Spleen (tissue), 11 donors: ENCODE measurements around the gene KRTAP2-4. TPM values are rescaled to one million over a fixed set of nuclear protein-coding genes. Genes with fewer than 3 reads are reported as not detected.

Source experiments
- DNase-seq: peaks from one replicate; pipeline ENCODE4 v3.0.0-alpha.2; 2020
- H3K27ac ChIP-seq, 8 donors: fragments of 200-600 bp; sonication (generic) in 7 of 8; 1 replicate in 4 of 8; 2 replicates in 4 of 8; pipeline versions ENCODE4 v1.5.0 to v1.8.0; 2016 to 2021; ENCODE audit warnings: inconsistent platforms in 4 of 8, mild to moderate bottlenecking in 4 of 8, moderate library complexity in 1 of 8
- H3K27me3 ChIP-seq, 7 donors: fragments of 200-600 bp; sonication (generic) in 6 of 7; replicated peaks in 1 of 7; 1 replicate in 4 of 7; 2 replicates in 3 of 7; pipeline versions ENCODE4 v1.5.0 to v1.8.0; 2016 to 2021; ENCODE audit warnings: inconsistent platforms in 3 of 7, mild to moderate bottlenecking in 1 of 7
- H3K36me3 ChIP-seq, 6 donors: fragments of 200-600 bp; sonication (generic) in 5 of 6; 1 replicate in 4 of 6; 2 replicates in 2 of 6; pipeline versions ENCODE4 v1.5.0 to v1.8.0; 2016 to 2021; ENCODE audit warnings: inconsistent platforms in 2 of 6
- H3K4me1 ChIP-seq, 6 donors: fragments of 200-600 bp; sonication (generic) in 5 of 6; 1 replicate in 3 of 6; 2 replicates in 3 of 6; pipeline versions ENCODE4 v1.5.0 to v1.8.0; 2016 to 2021; ENCODE audit warnings: inconsistent platforms in 3 of 6
- H3K4me3 ChIP-seq, 8 donors: fragments of 200-600 bp; sonication (generic) in 7 of 8; 1 replicate in 4 of 8; 2 replicates in 4 of 8; pipeline versions ENCODE4 v1.5.0 to v1.8.0; 2016 to 2021; ENCODE audit warnings: inconsistent platforms in 4 of 8, mild to moderate bottlenecking in 4 of 8, moderate library complexity in 2 of 8
- H3K9me3 ChIP-seq, 8 donors: fragments of 200-600 bp; sonication (generic) in 7 of 8; 1 replicate in 4 of 8; 2 replicates in 4 of 8; pipeline versions ENCODE4 v1.5.0 to v1.8.0; 2016 to 2021; ENCODE audit warnings: inconsistent platforms in 4 of 8
- CTCF ChIP-seq, 11 experiments: fragments of 200-600 bp in 7 of 11; fragments of 450-650 bp in 4 of 11; sonication (generic) in 4 of 11; IDR thresholded peaks in 8 of 11; conservative IDR thresholded peaks in 3 of 11; 1 replicate in 7 of 11; 2 replicates in 4 of 11; pipeline versions ENCODE4 v1.4.0 to v1.8.0; 2016 to 2021; ENCODE audit warnings: antibody characterized with exemption in 11 of 11, inconsistent platforms in 4 of 11, mild to moderate bottlenecking in 1 of 11
- POLR2A ChIP-seq, 3 donors: fragments of 450-650 bp; IDR thresholded peaks; one replicate each; pipeline ENCODE4 v1.5.1; 2017; ENCODE audit warnings: antibody characterized with exemption in 3 of 3, mild to moderate bottlenecking in 1 of 3
- POLR2AphosphoS5 ChIP-seq, 3 donors: sonication (generic); formaldehyde crosslinking; IDR thresholded peaks; one replicate each; pipeline ENCODE4 v1.5.1; 2017; ENCODE audit warnings: antibody characterized with exemption in 3 of 3
- WGBS, 5 donors: extraction: QIAGEN DNeasy Blood & Tissue Kit in 3 of 5; methylation state at CpG; one replicate each; pipeline versions ENCODE4 v1.1.5 to v1.1.7; 2013 to 2018; 5-methylcytosine and 5-hydroxymethylcytosine counted together
- intact Hi-C: fragments of 100-400 bp; cut with DNase I; formaldehyde crosslinking; loops from one replicate; pipeline ENCODE4 v1.15.0; 2023; ENCODE audit warnings: low total_unique reads
- polyA plus RNA-seq, 3 donors: library from polyadenylated mRNA; stranded (reverse); fragments of 200-250 nt; gene quantifications; one replicate each; pipeline ENCODE4 v1.2.1, GENCODE V29; 2013
- total RNA-seq, 7 donors: library from RNA; depleted of rRNA in 3 of 7; stranded (reverse); fragments of >200 nt in 3 of 7; fragmentation: NEBNext Ultra II Directional in 4 of 7; extraction: Animal tissue kit (Norgen Biotek cat#: 25700) in 4 of 7; gene quantifications; one replicate each; pipeline versions ENCODE4 v1.1.0 to v1.2.1, GENCODE V29; 2016 to 2021
- donor health status: healthy with polysubstance abuse.
- donor health status: DM: no; HTN: no; CAD: no; lungs with moderate emphysema.
- donor health status: DM: no; HTN: no; CAD: no.
- donor health status: Bipolar disorder and iron deficiency.
- donor health status: healthy.
- donor health status: DM: no; HTN: no; CAD: no.
- donor health status: DM: yes; HTN: yes; CAD: no.

The KRTAP2-4 gene
- total and polyA plus RNA-seq, 10 donors, result not detected

GRCh38 chr17:41024697-41025096 lies 41.0 kb downstream of the KRTAP2-4 start:
- WGBS, 5 donors, result 65 to 84% (median 78%) methylated on average over 3 of the region's 3 CpGs

GRCh38 chr17:41020336-41020735 lies 45.3 kb downstream of the KRTAP2-4 start:
- Histone ChIP-seq H3K36me3 (no peaks in the 10 kb centered on the region), H3K27ac (no peak overlapping the region), H3K9me3 (peaks cover 0 to 12% (median 0%) of the 10 kb centered on the region in 8 donors), H3K4me1 (no peaks in the 10 kb centered on the region), H3K27me3 (no peaks in the 10 kb centered on the region), H3K4me3 (no peak overlapping the region)
- TF ChIP-seq POLR2A (IDR thresholded peaks at IDR 0.05) (no peak), CTCF (IDR thresholded peaks at IDR 0.05 in 8 of 11, conservative IDR thresholded peaks at IDR 0.05 in 3 of 11) (no peak), POLR2AphosphoS5 (IDR thresholded peaks at IDR 0.05) (no peak)
- intact Hi-C loops, result no loop called here
- no peak for DNase-seq

More at GRCh38 chr17:41024697-41025096, 41.0 kb downstream of the KRTAP2-4 start:
- Histone ChIP-seq H3K27me3 (peaks cover 0 to 21% (median 2%) of the 10 kb centered on the region in 7 donors), H3K4me3 (no peak overlapping the region), H3K27ac (no peak overlapping the region), H3K36me3 (no peaks in the 10 kb centered on the region), H3K9me3 (peaks cover 0 to 12% (median 0%) of the 10 kb centered on the region in 8 donors), H3K4me1 (no peaks in the 10 kb centered on the region)
- DNase-seq, result no peak
- intact Hi-C loops, result no loop called here
- no peak for TF ChIP-seq POLR2AphosphoS5 (IDR thresholded peaks at IDR 0.05)
- no peak for TF ChIP-seq CTCF (IDR thresholded peaks at IDR 0.05 in 8 of 11, conservative IDR thresholded peaks at IDR 0.05 in 3 of 11)
- TF ChIP-seq POLR2A (IDR thresholded peaks at IDR 0.05), result no peak

DNA sequence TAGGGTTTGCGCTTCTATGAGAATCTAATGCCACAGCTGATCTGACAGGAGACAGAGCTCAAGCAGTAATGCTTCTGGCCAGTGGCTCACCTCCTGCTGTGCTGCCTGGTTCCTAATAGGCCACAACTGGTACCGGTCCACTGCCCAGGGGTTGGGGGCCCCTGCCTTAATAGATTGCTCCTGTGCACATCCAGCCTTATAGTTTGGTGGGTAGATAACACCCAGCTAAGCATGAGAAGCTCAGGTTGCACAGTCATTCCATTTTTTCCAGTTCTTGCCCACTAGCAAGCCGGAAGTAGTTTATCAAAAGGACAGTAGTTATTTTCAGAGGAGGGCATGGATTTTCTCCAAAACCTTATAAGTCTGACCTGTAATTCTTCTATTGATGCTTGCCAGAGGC lies 46.3 kb downstream of the KRTAP2-4 start:
- H3K27me3 ChIP-seq, result no peaks in the 10 kb centered on the region
- no peaks in the 10 kb centered on the region for H3K36me3 ChIP-seq
- peaks cover 0 to 12% (median 0%) of the 10 kb centered on the region in 8 donors for H3K9me3 ChIP-seq
- no peak overlapping the region for H3K4me3 ChIP-seq
- TF ChIP-seq CTCF (IDR thresholded peaks at IDR 0.05 in 8 of 11, conservative IDR thresholded peaks at IDR 0.05 in 3 of 11) (no peak), POLR2A (IDR thresholded peaks at IDR 0.05) (no peak), POLR2AphosphoS5 (IDR thresholded peaks at IDR 0.05) (no peak)
- no peak overlapping the region for H3K27ac ChIP-seq
- H3K4me1 ChIP-seq, result no peaks in the 10 kb centered on the region
- no peak for DNase-seq
- intact Hi-C loops, result no loop called here
- 90 to 100% (median 94%) methylated on average over 3 of the region's 3 CpGs for WGBS, 5 donors

DNA sequence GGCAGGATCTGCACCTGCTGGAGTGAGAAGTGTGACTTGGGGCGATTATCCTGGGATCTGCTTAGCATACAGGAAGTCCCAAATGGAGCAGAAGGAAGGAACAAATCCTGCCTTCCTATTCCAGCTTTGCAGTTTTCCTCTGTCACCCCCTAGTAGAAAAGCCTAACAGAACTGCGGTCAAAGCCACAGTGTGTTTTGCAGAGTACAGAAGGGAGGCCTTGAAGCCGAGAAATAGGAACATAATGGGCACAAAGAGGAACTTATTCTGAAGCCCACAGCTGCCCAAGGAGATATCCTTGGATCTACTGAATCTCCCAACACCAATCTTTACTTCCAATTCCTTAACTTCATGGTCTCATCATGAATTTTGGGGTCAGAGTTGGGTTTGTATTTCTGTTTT lies 47.1 kb downstream of the KRTAP2-4 start:
- intact Hi-C loops, result no loop called here
- no peak for DNase-seq
- TF ChIP-seq POLR2A (IDR thresholded peaks at IDR 0.05) (no peak), POLR2AphosphoS5 (IDR thresholded peaks at IDR 0.05) (no peak), CTCF (IDR thresholded peaks at IDR 0.05 in 8 of 11, conservative IDR thresholded peaks at IDR 0.05 in 3 of 11) (no peak)
- peaks cover 0 to 12% (median 0%) of the 10 kb centered on the region in 8 donors for H3K9me3 ChIP-seq
- WGBS, 5 donors, result 32 to 48% (median 42%) methylated on average over 3 of the region's 3 CpGs
- H3K27me3 ChIP-seq, result no peaks in the 10 kb centered on the region
- no peaks in the 10 kb centered on the region for H3K4me1 ChIP-seq
- H3K4me3 ChIP-seq, result no peak overlapping the region
- no peaks in the 10 kb centered on the region for H3K36me3 ChIP-seq
- no peak overlapping the region for H3K27ac ChIP-seq
